ENCODE data around the gene TMC6.

Gene TMC6

GRCh38 chr17:78151514-78152008 is 23.0 kb upstream of the TMC6 start:
- Histone ChIP-seq H2AK5ac (ENCODE audit: low read length, severe bottlenecking) (no peak overlapping the region), H3K9me3 (ENCODE audit: control insufficient read depth, low read length) (no peaks in the 10 kb centered on the region), H3K4me1 (ENCODE audit: control insufficient read depth, insufficient read depth, low read depth, low read length) (peaks cover 12% of the 10 kb centered on the region), H4K8ac (ENCODE audit: low read length) (peak overlapping the region; percentile 37), H4K91ac (ENCODE audit: low read length) (no peak overlapping the region), H3K36me3 (ENCODE audit: control insufficient read depth in 1 of 2, insufficient read depth in 2 of 2, low read depth in 1 of 2, low read length in 2 of 2) (no peaks in the 10 kb centered on the region), H3K4me2 (ENCODE audit: low read length, poor library complexity, severe bottlenecking) (no peak overlapping the region), H2BK120ac (ENCODE audit: low read depth, low read length) (peak overlapping the region; percentile 19), H2BK5ac (ENCODE audit: low read depth, low read length, poor library complexity, severe bottlenecking) (no peak overlapping the region), H2AFZ (ENCODE audit: low read depth, low read length) (no peak overlapping the region), H3K79me1 (replicated peaks; ENCODE audit: low read length, poor library complexity, severe bottlenecking) (no peaks in the 10 kb centered on the region), H2BK12ac (ENCODE audit: low read length in 2 of 2) (no peak overlapping the region), H3K9ac (ENCODE audit: low read length) (no peak overlapping the region), H3K4me3 (ENCODE audit: insufficient read depth in 1 of 2, low read depth in 1 of 2, low read length in 2 of 2) (no peak overlapping the region), H3K4ac (ENCODE audit: low read depth in 1 of 2, low read length in 2 of 2) (no peak overlapping the region), H2BK15ac (ENCODE audit: low read depth, poor library complexity, severe bottlenecking) (no peak overlapping the region), H3K18ac (ENCODE audit: low read depth in 1 of 2, low read length in 2 of 2) (no peak overlapping the region), H3K27me3 (ENCODE audit: control insufficient read depth in 1 of 2, insufficient read depth in 1 of 2, low read length in 2 of 2) (peaks cover 0 to 13% of the 10 kb centered on the region in 2 experiments), H3K14ac (ENCODE audit: low read length in 2 of 2) (no peak overlapping the region), H3K27ac (ENCODE audit: low read length, poor library complexity, severe bottlenecking) (no peak overlapping the region), H3K23ac (ENCODE audit: low read length in 2 of 2) (no peak overlapping the region)
- no peak for DNase-seq
- WGBS: 84% methylated on average over 6 of the region's 7 CpGs

GRCh38 chr17:78148286-78149016 is 19.9 kb upstream of the TMC6 start:
- Histone ChIP-seq H2BK15ac (ENCODE audit: low read depth, poor library complexity, severe bottlenecking) (no peak overlapping the region), H3K4me2 (ENCODE audit: low read length, poor library complexity, severe bottlenecking) (no peak overlapping the region), H3K14ac (ENCODE audit: low read length in 2 of 2) (no peak overlapping the region), H3K9ac (ENCODE audit: low read length) (no peak overlapping the region), H3K27ac (ENCODE audit: low read length, poor library complexity, severe bottlenecking) (no peak overlapping the region), H4K91ac (ENCODE audit: low read length) (peak overlapping the region; percentile 18), H2AK5ac (ENCODE audit: low read length, severe bottlenecking) (no peak overlapping the region), H3K27me3 (ENCODE audit: control insufficient read depth in 1 of 2, insufficient read depth in 1 of 2, low read length in 2 of 2) (peaks cover 0 to 16% of the 10 kb centered on the region in 2 experiments), H2BK12ac (ENCODE audit: low read length in 2 of 2) (no peak overlapping the region), H3K4me1 (ENCODE audit: control insufficient read depth, insufficient read depth, low read depth, low read length) (peaks cover 31% of the 10 kb centered on the region), H3K4ac (ENCODE audit: low read depth in 1 of 2, low read length in 2 of 2) (no peak overlapping the region), H3K4me3 (ENCODE audit: insufficient read depth in 1 of 2, low read depth in 1 of 2, low read length in 2 of 2) (no peak overlapping the region), H2BK5ac (ENCODE audit: low read depth, low read length, poor library complexity, severe bottlenecking) (no peak overlapping the region), H3K23ac (ENCODE audit: low read length in 2 of 2) (no peak overlapping the region), H3K79me1 (replicated peaks; ENCODE audit: low read length, poor library complexity, severe bottlenecking) (no peaks in the 10 kb centered on the region), H2BK120ac (ENCODE audit: low read depth, low read length) (no peak overlapping the region), H3K36me3 (ENCODE audit: control insufficient read depth in 1 of 2, insufficient read depth in 2 of 2, low read depth in 1 of 2, low read length in 2 of 2) (no peaks in the 10 kb centered on the region), H3K9me3 (ENCODE audit: control insufficient read depth, low read length) (no peaks in the 10 kb centered on the region), H3K18ac (ENCODE audit: low read depth in 1 of 2, low read length in 2 of 2) (no peak overlapping the region), H2AFZ (ENCODE audit: low read depth, low read length) (no peak overlapping the region), H4K8ac (ENCODE audit: low read length) (no peak overlapping the region)
- DNase-seq: no peak
- WGBS: 81% methylated on average over 14 of the region's 14 CpGs

GRCh38 chr17:78147315-78147998 is 18.9 kb upstream of the TMC6 start:
- no peak overlapping the region for H2BK12ac ChIP-seq (ENCODE audit: low read length in 2 of 2)
- H3K23ac ChIP-seq (ENCODE audit: low read length in 2 of 2): no peak overlapping the region
- H3K4me2 ChIP-seq (ENCODE audit: low read length, poor library complexity, severe bottlenecking): no peak overlapping the region
- DNase-seq: no peak
- no peak overlapping the region for H3K14ac ChIP-seq (ENCODE audit: low read length in 2 of 2)
- no peak overlapping the region for H2BK5ac ChIP-seq (ENCODE audit: low read depth, low read length, poor library complexity, severe bottlenecking)
- 75% methylated on average over 8 of the region's 8 CpGs for WGBS
- H2BK120ac ChIP-seq (ENCODE audit: low read depth, low read length): no peak overlapping the region
- H3K27me3 ChIP-seq (ENCODE audit: control insufficient read depth in 1 of 2, insufficient read depth in 1 of 2, low read length in 2 of 2): peaks cover 0 to 16% of the 10 kb centered on the region in 2 experiments
- no peak overlapping the region for H2AFZ ChIP-seq (ENCODE audit: low read depth, low read length)
- H2BK15ac ChIP-seq (ENCODE audit: low read depth, poor library complexity, severe bottlenecking): peak overlapping the region; percentile 33
- H3K18ac ChIP-seq (ENCODE audit: low read depth in 1 of 2, low read length in 2 of 2): no peak overlapping the region
- H3K36me3 ChIP-seq (ENCODE audit: control insufficient read depth in 1 of 2, insufficient read depth in 2 of 2, low read depth in 1 of 2, low read length in 2 of 2): no peaks in the 10 kb centered on the region
- H3K27ac ChIP-seq (ENCODE audit: low read length, poor library complexity, severe bottlenecking): no peak overlapping the region
- H4K91ac ChIP-seq (ENCODE audit: low read length): no peak overlapping the region
- H3K4me1 ChIP-seq (ENCODE audit: control insufficient read depth, insufficient read depth, low read depth, low read length): peaks cover 34% of the 10 kb centered on the region
- H3K79me1 ChIP-seq (replicated peaks; ENCODE audit: low read length, poor library complexity, severe bottlenecking): no peaks in the 10 kb centered on the region
- H4K8ac ChIP-seq (ENCODE audit: low read length): no peak overlapping the region
- no peak overlapping the region for H3K4me3 ChIP-seq (ENCODE audit: insufficient read depth in 1 of 2, low read depth in 1 of 2, low read length in 2 of 2)
- H3K9ac ChIP-seq (ENCODE audit: low read length): no peak overlapping the region
- no peak overlapping the region for H3K4ac ChIP-seq (ENCODE audit: low read depth in 1 of 2, low read length in 2 of 2)
- H3K9me3 ChIP-seq (ENCODE audit: control insufficient read depth, low read length): no peaks in the 10 kb centered on the region
- no peak overlapping the region for H2AK5ac ChIP-seq (ENCODE audit: low read length, severe bottlenecking)

- no peak overlapping the region for H2BK5ac ChIP-seq (ENCODE audit: low read depth, low read length, poor library complexity, severe bottlenecking)
- no peak overlapping the region for H3K4ac ChIP-seq (ENCODE audit: low read depth in 1 of 2, low read length in 2 of 2)
- peak overlapping the region; percentile 40 for H4K8ac ChIP-seq (ENCODE audit: low read length)
- no peak for DNase-seq
- H3K36me3 ChIP-seq (ENCODE audit: control insufficient read depth in 1 of 2, insufficient read depth in 2 of 2, low read depth in 1 of 2, low read length in 2 of 2): no peaks in the 10 kb centered on the region
- no peak overlapping the region for H3K4me3 ChIP-seq (ENCODE audit: insufficient read depth in 1 of 2, low read depth in 1 of 2, low read length in 2 of 2)
- H2BK12ac ChIP-seq (ENCODE audit: low read length in 2 of 2): no peak overlapping the region
- H2AFZ ChIP-seq (ENCODE audit: low read depth, low read length): no peak overlapping the region
- H2BK15ac ChIP-seq (ENCODE audit: low read depth, poor library complexity, severe bottlenecking): peak overlapping the region; percentile 26
- no peak overlapping the region for H3K23ac ChIP-seq (ENCODE audit: low read length in 2 of 2)
- H3K79me1 ChIP-seq (replicated peaks; ENCODE audit: low read length, poor library complexity, severe bottlenecking): no peaks in the 10 kb centered on the region
- no peak overlapping the region for H3K9ac ChIP-seq (ENCODE audit: low read length)
- H3K18ac ChIP-seq (ENCODE audit: low read depth in 1 of 2, low read length in 2 of 2): peak overlapping the region in 1 of 2 experiments; percentile 18
- no peak overlapping the region for H2AK5ac ChIP-seq (ENCODE audit: low read length, severe bottlenecking)
- H3K27ac ChIP-seq (ENCODE audit: low read length, poor library complexity, severe bottlenecking): no peak overlapping the region
- H3K9me3 ChIP-seq (ENCODE audit: control insufficient read depth, low read length): no peaks in the 10 kb centered on the region
- H4K91ac ChIP-seq (ENCODE audit: low read length): peak overlapping the region; percentile 54
- H3K4me2 ChIP-seq (ENCODE audit: low read length, poor library complexity, severe bottlenecking): no peak overlapping the region
- H3K14ac ChIP-seq (ENCODE audit: low read length in 2 of 2): no peak overlapping the region
- H3K27me3 ChIP-seq (ENCODE audit: control insufficient read depth in 1 of 2, insufficient read depth in 1 of 2, low read length in 2 of 2): peaks cover 0 to 16% of the 10 kb centered on the region in 2 experiments
- H2BK120ac ChIP-seq (ENCODE audit: low read depth, low read length): no peak overlapping the region
- WGBS: 88% methylated on average over 6 of the region's 6 CpGs
- H3K4me1 ChIP-seq (ENCODE audit: control insufficient read depth, insufficient read depth, low read depth, low read length): peaks cover 39% of the 10 kb centered on the region
Measured at GRCh38 chr17:78146881-78147280, 18.3 kb upstream of the TMC6 start.
